Astrocyte (in vitro differentiated cells and primary cell): Measurements from ENCODE around the gene RPS6KL1. TPM values are rescaled to one million over a fixed set of nuclear protein-coding genes. Genes with fewer than 3 reads are reported as not detected.
A peak's percentile ranks its signal among the peaks of the same experiment; 100 is the strongest.

Experiments used
- DNase-seq: peaks from one replicate; pipeline ENCODE4 v3.0.0-alpha.2; 2010; ENCODE audit warnings: low read depth
- FAIRE-seq: peaks from 2 replicates; lab custom pipeline; 2011; peaks lifted over from hg19 to GRCh38; lab: Jason Lieb, UNC
- H2AFZ ChIP-seq: 2 replicates; pipeline ENCODE4 v1.6.0; 2012; ENCODE audit warnings: low read depth, low read length, inconsistent platforms
- H3K27ac ChIP-seq: 2 replicates; pipeline ENCODE4 v1.5.1; 2011; ENCODE audit warnings: low read depth, low read length, inconsistent platforms
- H3K27me3 ChIP-seq: 2 replicates; pipeline ENCODE4 v1.6.0; 2011; ENCODE audit warnings: low read length, inconsistent platforms; ENCODE audit not compliant: insufficient read depth
- H3K36me3 ChIP-seq: 2 replicates; pipeline ENCODE4 v1.5.1; 2011; ENCODE audit warnings: low read length, inconsistent platforms; ENCODE audit not compliant: insufficient read depth
- H3K4me1 ChIP-seq: 2 replicates; pipeline ENCODE4 v1.5.1; 2011; ENCODE audit warnings: low read length, inconsistent platforms; ENCODE audit not compliant: insufficient read depth
- H3K4me2 ChIP-seq: 2 replicates; pipeline ENCODE4 v1.6.0; 2012; ENCODE audit warnings: low read length, inconsistent platforms
- H3K4me3 ChIP-seq: 2 replicates; pipeline ENCODE4 v1.5.1; 2011; ENCODE audit warnings: low read depth, mild to moderate bottlenecking, low read length, inconsistent platforms; ENCODE audit not compliant: insufficient read depth
- H3K79me2 ChIP-seq: 2 replicates; pipeline ENCODE4 v1.6.0; 2012; ENCODE audit warnings: mild to moderate bottlenecking, low read length, inconsistent platforms; ENCODE audit not compliant: insufficient read depth
- H3K9ac ChIP-seq: 2 replicates; pipeline ENCODE4 v1.6.0; 2012; ENCODE audit warnings: mild to moderate bottlenecking, low read length, inconsistent platforms
- H3K9me3 ChIP-seq: 2 replicates; pipeline ENCODE4 v1.5.1; 2012; ENCODE audit warnings: low read depth, mild to moderate bottlenecking, low read length, inconsistent platforms; ENCODE audit not compliant: insufficient read depth
- H4K20me1 ChIP-seq: 2 replicates; pipeline ENCODE4 v1.6.0; 2012; ENCODE audit warnings: low read length, inconsistent platforms; ENCODE audit not compliant: insufficient read depth
- H3K27ac Mint-ChIP-seq: one replicate; pipeline ENCODE4 v1.8.0; 2021; ENCODE audit warnings: mild to moderate bottlenecking, mixed read lengths; ENCODE audit not compliant: unreplicated experiment
- H3K27me3 Mint-ChIP-seq: one replicate; pipeline ENCODE4 v1.8.0; 2021; ENCODE audit warnings: low read depth, mixed read lengths; ENCODE audit not compliant: unreplicated experiment
- H3K36me3 Mint-ChIP-seq: one replicate; pipeline ENCODE4 v1.8.0; 2021; ENCODE audit warnings: low read depth, mixed read lengths; ENCODE audit not compliant: unreplicated experiment
- H3K4me1 Mint-ChIP-seq: one replicate; pipeline ENCODE4 v1.8.0; 2021; ENCODE audit warnings: low read depth, mixed read lengths; ENCODE audit not compliant: unreplicated experiment
- H3K4me3 Mint-ChIP-seq: one replicate; pipeline ENCODE4 v1.8.0; 2021; ENCODE audit warnings: mild to moderate bottlenecking, moderate library complexity, mixed read lengths; ENCODE audit not compliant: unreplicated experiment
- H3K9me3 Mint-ChIP-seq: one replicate; pipeline ENCODE4 v1.8.0; 2021; ENCODE audit warnings: mild to moderate bottlenecking, mixed read lengths; ENCODE audit not compliant: unreplicated experiment
- EZH2 ChIP-seq: IDR thresholded peaks from 2 replicates; pipeline ENCODE4 v1.6.1; 2012; ENCODE audit warnings: mild to moderate bottlenecking, low read length, inconsistent platforms; ENCODE audit not compliant: insufficient read depth
- total RNA-seq: library from RNA; stranded (reverse); gene quantifications from 2 replicates; pipeline ENCODE4 v1.2.1, GENCODE V29; 2021
- TF ChIP-seq, protein P1 (sequence below): IDR thresholded peaks from 2 replicates; pipeline ENCODE4 v1.5.1; 2011; ENCODE audit warnings: low read depth, mild to moderate bottlenecking, inconsistent platforms, low read length, moderate library complexity; ENCODE audit not compliant: insufficient read depth

RPS6KL1 gene
- total RNA-seq, 1 donor from 2014 or later: 1.7 TPM

DNA sequence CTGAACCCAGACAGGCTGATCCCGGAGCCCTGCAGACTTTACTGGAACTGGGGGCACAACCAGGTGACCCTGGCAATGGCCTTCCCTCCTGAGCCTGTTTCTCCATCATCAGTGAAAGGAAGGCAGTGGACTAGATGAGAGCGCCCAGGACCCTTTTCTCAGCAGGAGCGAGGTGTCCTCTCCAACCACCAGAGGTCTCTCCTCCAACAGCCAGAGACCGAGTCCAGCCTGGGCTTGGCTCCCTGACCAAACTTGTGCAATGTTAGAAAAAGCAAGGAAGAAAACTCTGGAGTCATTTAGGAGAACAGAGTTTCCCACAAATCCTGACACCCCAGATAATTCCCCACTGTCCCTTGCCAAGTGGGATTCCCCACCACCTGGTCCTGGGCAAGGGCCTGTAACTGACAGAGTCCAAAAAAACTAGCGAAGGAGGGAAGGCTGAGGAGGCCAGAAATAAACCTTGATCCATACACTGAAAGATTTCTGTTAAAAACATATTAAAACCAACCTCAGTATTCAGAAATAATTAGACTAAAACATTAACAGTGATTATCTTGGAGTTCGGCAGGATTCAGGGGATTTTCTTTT is 9.0 kb downstream of the RPS6KL1 start:
- Mint-ChIP-seq H3K27ac (peak overlapping the region; percentile 81), H3K36me3 (no peaks in the 10 kb centered on the region), H3K27me3 (peaks cover 4% of the 10 kb centered on the region), H3K4me1 (peaks cover 3% of the 10 kb centered on the region), H3K9me3 (no peaks in the 10 kb centered on the region), H3K4me3 (no peak overlapping the region)
- H4K20me1 ChIP-seq: no peaks in the 10 kb centered on the region
- H3K9me3 ChIP-seq: no peaks in the 10 kb centered on the region
- no peak overlapping the region for H3K9ac ChIP-seq
- peak; percentile 45 for DNase-seq
- no peak overlapping the region for H3K27ac ChIP-seq
- no peak overlapping the region for H3K4me2 ChIP-seq
- TF ChIP-seq EZH2: no peak
- TF ChIP-seq, protein P1, sequence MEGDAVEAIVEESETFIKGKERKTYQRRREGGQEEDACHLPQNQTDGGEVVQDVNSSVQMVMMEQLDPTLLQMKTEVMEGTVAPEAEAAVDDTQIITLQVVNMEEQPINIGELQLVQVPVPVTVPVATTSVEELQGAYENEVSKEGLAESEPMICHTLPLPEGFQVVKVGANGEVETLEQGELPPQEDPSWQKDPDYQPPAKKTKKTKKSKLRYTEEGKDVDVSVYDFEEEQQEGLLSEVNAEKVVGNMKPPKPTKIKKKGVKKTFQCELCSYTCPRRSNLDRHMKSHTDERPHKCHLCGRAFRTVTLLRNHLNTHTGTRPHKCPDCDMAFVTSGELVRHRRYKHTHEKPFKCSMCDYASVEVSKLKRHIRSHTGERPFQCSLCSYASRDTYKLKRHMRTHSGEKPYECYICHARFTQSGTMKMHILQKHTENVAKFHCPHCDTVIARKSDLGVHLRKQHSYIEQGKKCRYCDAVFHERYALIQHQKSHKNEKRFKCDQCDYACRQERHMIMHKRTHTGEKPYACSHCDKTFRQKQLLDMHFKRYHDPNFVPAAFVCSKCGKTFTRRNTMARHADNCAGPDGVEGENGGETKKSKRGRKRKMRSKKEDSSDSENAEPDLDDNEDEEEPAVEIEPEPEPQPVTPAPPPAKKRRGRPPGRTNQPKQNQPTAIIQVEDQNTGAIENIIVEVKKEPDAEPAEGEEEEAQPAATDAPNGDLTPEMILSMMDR: peak; percentile 62
- no peaks in the 10 kb centered on the region for H3K79me2 ChIP-seq
- H3K4me1 ChIP-seq: no peaks in the 10 kb centered on the region
- H3K27me3 ChIP-seq: no peaks in the 10 kb centered on the region
- FAIRE-seq: peak; percentile 89
- H3K4me3 ChIP-seq: no peak overlapping the region
- no peak overlapping the region for H2AFZ ChIP-seq
- no peaks in the 10 kb centered on the region for H3K36me3 ChIP-seq

DNA sequence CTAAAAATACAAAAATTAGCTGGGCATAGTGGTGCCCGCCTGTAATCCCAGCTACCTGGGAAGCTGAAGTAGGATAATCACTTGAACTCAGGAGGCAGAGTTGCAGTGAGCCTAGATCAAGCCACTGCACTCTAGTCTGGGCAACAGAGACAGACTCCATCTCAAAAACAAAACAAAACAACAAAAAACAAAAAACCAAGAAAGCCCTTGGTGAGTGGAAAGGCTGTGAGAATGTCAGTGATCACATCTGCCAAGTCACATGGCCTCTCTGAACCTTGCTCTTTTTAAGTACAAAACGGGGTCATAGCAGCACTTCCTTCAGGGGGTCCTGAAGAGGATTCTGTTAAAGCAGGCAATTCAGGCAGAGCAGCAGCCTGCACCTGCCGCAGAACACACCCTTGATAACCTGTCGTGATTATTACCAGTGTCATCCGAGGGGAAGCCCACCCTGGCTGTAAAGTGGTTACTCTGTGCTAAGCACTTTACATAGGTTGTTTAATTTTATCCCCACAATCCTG is 9.6 kb downstream of the RPS6KL1 start:
- no peak for TF ChIP-seq EZH2
- TF ChIP-seq, protein P1: no peak
- no peak overlapping the region for H3K4me3 ChIP-seq
- DNase-seq (no peak), FAIRE-seq (no peak)
- no peak overlapping the region for H3K27ac Mint-ChIP-seq
- H3K9me3 Mint-ChIP-seq: no peaks in the 10 kb centered on the region
- no peaks in the 10 kb centered on the region for H4K20me1 ChIP-seq
- H3K4me1 Mint-ChIP-seq: peaks cover 3% of the 10 kb centered on the region
- H3K9me3 ChIP-seq: no peaks in the 10 kb centered on the region
- H3K9ac ChIP-seq: no peak overlapping the region
- no peaks in the 10 kb centered on the region for H3K36me3 ChIP-seq
- no peaks in the 10 kb centered on the region for H3K4me1 ChIP-seq
- H3K4me3 Mint-ChIP-seq: no peak overlapping the region
- H2AFZ ChIP-seq: no peak overlapping the region
- H3K4me2 ChIP-seq: no peak overlapping the region
- H3K36me3 Mint-ChIP-seq: no peaks in the 10 kb centered on the region
- no peak overlapping the region for H3K27ac ChIP-seq
- H3K27me3 ChIP-seq: no peaks in the 10 kb centered on the region
- no peaks in the 10 kb centered on the region for H3K79me2 ChIP-seq
- H3K27me3 Mint-ChIP-seq: peaks cover 4% of the 10 kb centered on the region

DNA sequence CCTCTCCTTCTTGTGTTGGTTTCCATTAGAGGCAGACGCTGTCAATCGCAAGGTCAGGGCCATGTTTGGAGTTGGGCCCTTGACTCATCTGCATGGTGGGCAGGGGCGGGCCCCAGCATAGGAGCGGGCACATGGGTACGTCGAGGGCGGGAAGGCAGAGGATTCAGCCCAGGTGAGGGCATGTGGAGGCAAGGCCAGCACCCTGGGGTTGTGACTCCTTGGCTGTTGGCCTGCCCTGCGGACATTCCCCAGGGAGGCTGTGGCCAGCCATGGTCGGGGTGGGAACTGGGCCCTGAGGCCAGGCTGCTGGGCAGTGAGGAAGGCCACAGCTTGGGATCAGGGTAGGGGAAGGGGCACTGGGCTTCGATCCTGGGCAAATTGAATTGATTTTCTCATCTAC is 10.3 kb downstream of the RPS6KL1 start:
- no peak overlapping the region for H3K4me3 ChIP-seq
- Mint-ChIP-seq H3K27ac (no peak overlapping the region), H3K27me3 (peaks cover 4% of the 10 kb centered on the region), H3K9me3 (no peaks in the 10 kb centered on the region), H3K4me1 (peaks cover 3% of the 10 kb centered on the region), H3K36me3 (no peaks in the 10 kb centered on the region), H3K4me3 (no peak overlapping the region)
- no peaks in the 10 kb centered on the region for H4K20me1 ChIP-seq
- H3K4me2 ChIP-seq: no peak overlapping the region
- H3K9ac ChIP-seq: no peak overlapping the region
- DNase-seq: no peak
- no peaks in the 10 kb centered on the region for H3K79me2 ChIP-seq
- FAIRE-seq: no peak
- no peak overlapping the region for H3K27ac ChIP-seq
- no peak for TF ChIP-seq EZH2
- TF ChIP-seq, protein P1: no peak
- no peak overlapping the region for H2AFZ ChIP-seq
- no peaks in the 10 kb centered on the region for H3K27me3 ChIP-seq
- H3K9me3 ChIP-seq: no peaks in the 10 kb centered on the region
- no peaks in the 10 kb centered on the region for H3K36me3 ChIP-seq
- H3K4me1 ChIP-seq: no peaks in the 10 kb centered on the region
